A549 treated with CpdA at 1 μM for 4 hours (cell line): ENCODE results near the gene DDR2. TPM values are rescaled to one million over a fixed set of nuclear protein-coding genes. Genes with fewer than 3 reads are reported as not detected.

ENCODE experiments used
- total RNA-seq: library from RNA; stranded (reverse); fragments of 200-300 nt; extraction: Qiagen RNA extraction; gene quantifications from 5 replicates; pipeline ENCODE4 v1.2.3, GENCODE V29; 2022; ENCODE audit warnings: low read depth

Gene DDR2
- total RNA-seq, result 0.15 to 0.67 TPM (median 0.33 TPM) in 5 replicates

GRCh38 chr1:162632217-162632666 is at the start of gene DDR2:
Gene DDR2 (plus strand): TSS chr1:162632464. CDS start chr1:162719064, 86,600 bp downstream.

GRCh38 chr1:162790303-162790984 is 158.2 kb downstream of the DDR2 start, which contains the start of gene HSD17B7:
Gene HSD17B7 (plus strand): TSS chr1:162790702. CDS start chr1:162790801, 99 bp downstream.

Other genes starting within 250 kb of the DDR2 start
- gene SH2D1B, start 220.3 kb upstream of the DDR2 start, total RNA-seq, result 0.10 to 0.30 TPM (median 0.15 TPM) in 5 replicates
- 17.3 to 21.8 TPM (median 18.6 TPM) in 5 replicates for gene UHMK1, start 134.6 kb upstream of the DDR2 start, total RNA-seq
- 27.0 to 34.5 TPM (median 29.1 TPM) in 5 replicates for gene UAP1, start 70.7 kb upstream of the DDR2 start, total RNA-seq
- 8.7 to 12.3 TPM (median 11.4 TPM) in 5 replicates for gene HSD17B7, start 158.2 kb downstream of the DDR2 start, total RNA-seq
- not detected in 5 replicates for gene CCDC190, start 228.7 kb downstream of the DDR2 start, total RNA-seq